GM19468 (cell line): ENCODE measurements around the gene PDK3.

Experiments
- ATAC-seq: cut with Tn5 transposase; IDR thresholded peaks from one replicate; pipeline ENCODE4 v1.9.1; 2021; ENCODE audit warnings: mild to moderate bottlenecking, moderate library complexity, moderate number of reproducible peaks; ENCODE audit not compliant: unreplicated experiment; ENCODE audit errors: extremely low read depth

The PDK3 gene

DNA sequence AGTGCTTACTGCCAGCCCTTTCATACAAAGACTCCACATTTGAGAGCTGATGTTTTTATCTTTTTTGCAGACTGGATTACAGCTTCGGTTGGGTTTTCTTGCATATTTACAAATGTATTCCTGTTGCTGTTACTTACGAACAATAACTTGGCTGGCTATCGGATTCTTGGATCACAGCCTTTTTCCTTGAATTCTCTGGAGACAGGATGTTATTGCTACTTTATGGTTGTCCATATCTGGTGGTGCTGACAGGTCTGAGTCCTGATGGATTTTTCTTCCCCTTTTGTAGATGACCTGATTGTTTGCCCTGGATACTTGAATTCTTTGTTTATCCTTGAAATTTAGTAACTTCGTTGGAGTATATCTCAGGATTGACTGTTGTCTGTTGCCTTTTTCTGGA lies 77.7 kb downstream of the PDK3 start:
- no peak for ATAC-seq

DNA sequence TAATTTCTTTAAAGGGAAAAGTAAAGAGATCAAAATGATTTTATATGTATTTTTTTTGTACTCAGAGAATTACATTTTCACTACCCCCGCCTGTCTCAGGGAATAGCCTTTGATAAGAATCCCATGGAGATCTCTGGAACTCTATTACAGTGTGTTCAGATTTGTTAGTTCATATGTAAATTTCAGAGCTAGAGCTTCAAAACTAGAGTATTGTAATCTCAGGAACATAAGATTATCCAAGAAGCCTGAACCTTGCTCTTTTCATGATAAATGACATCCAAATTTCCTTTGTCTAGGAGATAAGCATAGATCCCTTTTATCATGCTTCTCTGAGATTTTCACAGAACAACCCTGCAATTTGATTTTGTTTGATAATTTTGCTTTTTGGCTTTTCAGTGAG lies 82.9 kb downstream of the PDK3 start:
- ATAC-seq = no peak

DNA sequence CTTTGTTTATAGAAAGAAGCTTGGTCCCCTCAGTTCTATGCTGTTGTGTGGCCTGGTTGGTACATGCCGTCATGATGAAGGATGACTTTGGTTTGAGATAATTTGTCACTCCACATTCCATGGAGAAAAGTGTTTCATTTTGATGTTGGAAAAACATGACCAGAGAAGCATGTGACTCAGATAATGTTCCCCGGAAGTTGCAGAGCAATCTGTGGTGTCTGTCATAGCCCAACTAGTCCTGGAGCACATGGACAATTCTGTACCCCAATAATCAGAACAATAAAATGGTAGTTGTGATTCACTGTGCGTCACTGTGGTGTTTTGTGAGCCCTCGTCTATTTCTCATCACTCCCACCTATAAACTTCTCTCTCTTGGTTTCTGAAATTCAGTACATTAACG lies 85.1 kb downstream of the PDK3 start:
- no peak for ATAC-seq

DNA sequence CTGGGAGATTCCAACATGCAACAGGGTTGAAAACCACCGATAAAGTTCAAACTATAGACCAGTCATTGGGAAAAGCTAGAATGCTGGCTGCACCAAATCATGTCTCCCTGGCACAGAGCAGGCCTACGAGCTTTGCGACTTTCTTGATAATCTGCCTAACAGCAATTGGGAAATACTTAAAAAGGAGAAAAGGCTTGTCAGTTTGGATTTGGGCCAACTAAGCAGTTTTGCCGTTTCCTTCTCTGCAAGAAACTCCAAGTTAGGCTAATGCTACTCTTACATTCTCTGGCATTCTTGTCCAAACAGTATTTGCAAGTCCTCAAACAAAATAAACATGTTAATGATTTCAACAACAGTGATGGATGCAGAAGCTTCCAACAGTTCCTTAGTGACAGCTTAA lies 87.9 kb downstream of the PDK3 start:
- no peak for ATAC-seq

DNA sequence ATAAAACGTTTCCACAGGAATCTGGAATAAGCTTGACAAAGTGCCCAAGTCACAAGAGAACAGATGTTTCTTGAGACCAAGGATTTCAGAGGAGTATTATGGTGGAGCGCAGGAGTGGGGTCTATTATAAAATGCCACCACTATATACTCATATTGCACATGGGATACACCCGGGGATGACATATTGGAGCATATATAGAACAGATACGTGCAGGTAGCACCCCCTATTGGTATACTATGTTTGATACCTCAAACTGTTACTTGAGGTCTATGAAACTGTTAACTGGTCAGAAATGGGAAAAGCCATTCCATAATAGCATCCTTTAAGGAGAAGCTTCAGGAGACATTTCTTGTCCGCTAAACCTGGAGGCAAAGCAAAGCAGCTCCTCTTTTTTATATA lies 96.0 kb downstream of the PDK3 start:
- ATAC-seq = no peak

DNA sequence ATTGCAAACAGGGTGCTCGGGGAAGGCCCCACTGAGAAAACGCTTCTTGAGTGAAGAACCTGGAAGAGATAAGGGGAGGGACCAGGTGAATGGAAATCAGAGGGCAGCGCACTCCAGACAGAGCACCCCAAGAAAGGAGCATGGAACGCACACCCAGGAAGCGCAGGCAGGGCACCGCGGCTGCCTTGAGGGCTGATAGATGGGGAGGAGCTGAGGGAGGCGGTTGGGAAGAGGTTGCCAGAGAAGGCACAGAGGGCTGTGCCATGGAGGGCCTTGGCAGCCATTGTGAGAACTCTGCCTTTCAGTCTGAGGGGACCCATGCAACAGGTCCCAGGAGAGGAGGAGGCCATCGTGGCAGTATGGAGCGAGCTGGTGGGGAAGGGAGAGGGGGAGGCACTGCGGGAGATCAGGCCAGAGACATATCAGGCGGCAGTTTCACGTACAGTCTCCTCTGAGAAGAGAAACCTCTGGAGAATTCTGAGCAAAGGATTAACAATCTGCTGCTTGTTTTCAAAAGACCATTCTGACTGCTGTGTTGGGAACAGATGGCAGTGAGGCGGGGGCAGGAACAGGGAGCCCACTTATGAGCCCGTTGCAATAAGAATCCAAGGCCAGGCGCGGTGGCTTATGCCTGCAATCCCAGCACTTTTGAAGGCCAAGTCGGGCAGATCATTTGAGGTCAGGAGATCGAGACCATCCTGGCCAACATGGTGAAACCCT lies 98.4 kb downstream of the PDK3 start:
- ATAC-seq = no peak

DNA sequence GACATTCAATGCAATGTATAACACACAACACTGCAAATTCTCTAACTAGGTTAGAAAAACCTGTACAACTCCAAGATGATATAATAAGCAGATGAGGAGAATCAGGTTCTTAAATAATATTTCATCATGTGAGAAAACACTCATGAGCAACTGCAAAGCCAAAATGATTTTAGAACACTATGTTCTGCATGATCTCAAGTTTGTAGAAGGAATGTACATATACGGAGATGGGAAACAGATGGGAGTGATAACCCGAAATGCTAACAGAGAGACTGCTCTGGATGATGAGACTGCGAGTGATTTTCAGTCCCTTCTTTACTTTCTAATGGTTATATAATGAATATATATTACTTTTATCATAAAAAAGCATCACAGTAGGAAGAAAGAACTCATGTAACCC lies 101.2 kb downstream of the PDK3 start:
- no peak for ATAC-seq

DNA sequence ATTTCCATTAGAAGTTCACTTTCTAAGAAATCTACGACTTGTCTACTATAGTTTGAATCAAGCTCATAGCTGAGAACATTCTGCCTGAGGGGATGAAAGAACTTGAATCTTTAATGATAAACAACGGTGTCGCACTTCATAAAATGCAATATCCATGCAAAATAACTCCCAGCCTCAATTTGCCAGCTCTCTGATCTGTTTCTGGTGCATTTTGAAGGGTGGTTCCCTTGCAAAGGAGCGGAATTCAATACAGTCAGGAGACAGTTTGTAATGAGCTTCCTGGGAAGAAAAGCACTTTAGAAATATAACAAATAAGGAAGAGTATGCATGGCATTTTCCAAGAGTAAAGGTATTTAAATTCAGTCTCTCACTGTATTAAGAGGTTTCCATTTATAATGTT lies 102.1 kb downstream of the PDK3 start:
- ATAC-seq = no peak

DNA sequence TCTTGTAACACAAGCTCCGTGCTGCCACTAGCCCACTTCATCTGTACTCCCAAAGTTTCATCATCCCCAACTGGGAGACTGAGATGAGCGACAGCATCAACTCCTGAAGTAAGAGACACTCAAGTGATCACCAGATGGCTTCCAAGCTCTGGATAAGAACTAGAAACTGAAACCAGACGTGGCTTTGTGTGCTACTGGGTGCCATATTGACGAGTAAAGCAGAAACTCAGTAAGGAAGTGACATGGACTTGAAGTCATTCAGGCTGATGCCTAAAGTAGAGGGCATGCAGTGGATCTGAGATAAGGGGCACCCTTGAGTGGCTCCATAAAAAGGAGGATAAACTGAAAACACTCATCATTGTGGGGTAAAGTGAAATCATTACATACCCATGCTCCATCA lies 109.7 kb downstream of the PDK3 start:
- no peak for ATAC-seq

DNA sequence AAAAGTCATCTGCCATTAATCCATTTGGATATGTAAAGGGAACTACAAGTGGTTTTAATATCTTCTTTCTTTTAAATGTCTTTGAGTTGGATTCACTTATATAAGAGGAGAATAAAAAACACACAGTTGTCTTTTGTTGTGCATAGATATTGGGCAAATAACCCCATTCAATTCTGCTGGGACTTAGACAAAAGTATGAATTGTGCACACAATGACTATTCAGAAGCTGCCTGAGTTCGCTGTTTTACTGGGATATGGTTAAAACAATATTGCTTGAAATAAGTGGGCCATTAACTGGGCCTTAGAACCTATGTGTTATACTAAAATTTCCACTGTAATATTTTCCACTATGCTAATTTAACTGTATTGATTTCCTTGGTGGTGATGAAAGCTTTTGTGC lies 110.4 kb downstream of the PDK3 start:
- ATAC-seq = no peak

DNA sequence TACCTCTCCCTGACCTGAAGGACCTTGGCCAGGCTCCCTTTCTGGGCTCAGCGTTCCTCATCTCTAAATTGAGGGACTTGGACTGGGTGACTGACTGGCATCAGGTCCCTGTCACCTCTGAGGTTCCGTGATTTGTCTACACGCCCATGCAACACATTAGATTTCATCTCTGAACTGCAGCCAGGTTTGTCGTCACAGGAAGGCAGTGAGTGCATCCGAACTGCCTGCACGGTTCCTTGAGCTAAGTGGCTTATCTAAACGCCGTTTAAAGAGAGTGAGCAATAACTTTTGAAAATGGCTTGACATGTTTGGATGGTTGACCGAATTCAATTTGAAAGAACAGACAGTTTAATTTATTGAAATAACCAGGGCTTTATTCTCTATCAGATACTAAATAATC lies 112.0 kb downstream of the PDK3 start:
- no peak for ATAC-seq
